Osteocyte (in vitro differentiated cells): Measurements from ENCODE around the gene ITGA3. TPM values are rescaled to one million over a fixed set of nuclear protein-coding genes. Genes with fewer than 3 reads are reported as not detected.

Source experiments
- DNase-seq: peaks from one replicate; pipeline ENCODE4 v3.0.0; 2021; ENCODE audit warnings: mixed read lengths; ENCODE audit not compliant: unreplicated experiment; ENCODE audit errors: extremely low spot score
- H3K27ac Mint-ChIP-seq: one replicate; pipeline ENCODE4 v1.8.0; 2021; ENCODE audit warnings: mild to moderate bottlenecking, mixed read lengths; ENCODE audit not compliant: unreplicated experiment
- H3K27me3 Mint-ChIP-seq: one replicate; pipeline ENCODE4 v1.8.0; 2021; ENCODE audit warnings: mixed read lengths; ENCODE audit not compliant: unreplicated experiment
- H3K36me3 Mint-ChIP-seq: one replicate; pipeline ENCODE4 v1.8.0; 2021; ENCODE audit warnings: mixed read lengths; ENCODE audit not compliant: unreplicated experiment
- H3K4me1 Mint-ChIP-seq: one replicate; pipeline ENCODE4 v1.8.0; 2021; ENCODE audit warnings: mixed read lengths; ENCODE audit not compliant: unreplicated experiment
- H3K4me3 Mint-ChIP-seq: one replicate; pipeline ENCODE4 v1.8.0; 2021; ENCODE audit warnings: mild to moderate bottlenecking, moderate library complexity, mixed read lengths; ENCODE audit not compliant: unreplicated experiment
- H3K9me3 Mint-ChIP-seq: one replicate; pipeline ENCODE4 v1.8.0; 2021; ENCODE audit warnings: mixed read lengths; ENCODE audit not compliant: unreplicated experiment
- CTCF ChIP-seq: fragments of 200-600 bp; sonication (generic); IDR thresholded peaks from 2 replicates; pipeline ENCODE4 v1.5.0; 2021; ENCODE audit warnings: antibody characterized with exemption, mild to moderate bottlenecking, moderate library complexity
- total RNA-seq: library from RNA; stranded (reverse); gene quantifications from 2 replicates; pipeline ENCODE4 v1.2.1, GENCODE V29; 2021

The ITGA3 gene
- total RNA-seq, 1 donor from 2014 or later = 201 TPM

DNA sequence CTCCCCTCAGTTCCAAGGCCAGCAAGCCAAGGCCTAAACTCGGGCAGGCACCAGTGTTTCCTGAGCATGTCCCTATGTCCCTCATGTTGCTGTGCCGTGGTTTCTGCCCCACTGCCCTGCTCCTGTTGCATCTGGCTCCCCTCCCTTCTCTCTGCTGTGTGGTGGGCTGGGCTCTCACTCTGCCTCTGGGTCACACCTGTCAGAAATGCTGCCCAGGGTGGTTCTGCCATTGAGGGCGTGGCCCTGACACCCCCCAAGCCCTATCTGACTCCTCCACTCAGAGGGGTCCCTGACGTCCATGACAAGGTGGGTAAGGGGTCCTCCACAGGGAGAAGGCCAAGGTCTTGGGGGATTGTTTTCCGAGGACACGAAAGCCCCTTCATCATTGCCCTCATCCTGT lies 9.2 kb upstream of the ITGA3 start:
- DNase-seq = no peak
- Mint-ChIP-seq H3K4me3 (no peak overlapping the region), H3K36me3 (no peaks in the 10 kb centered on the region), H3K27ac (peak overlapping the region; percentile 72), H3K4me1 (peaks cover 52% of the 10 kb centered on the region), H3K27me3 (no peaks in the 10 kb centered on the region), H3K9me3 (no peaks in the 10 kb centered on the region)
- no peak for TF ChIP-seq CTCF

- peak overlapping the region; percentile 72 for H3K27ac Mint-ChIP-seq
- H3K9me3 Mint-ChIP-seq = no peaks in the 10 kb centered on the region
- no peaks in the 10 kb centered on the region for H3K27me3 Mint-ChIP-seq
- peaks cover 56% of the 10 kb centered on the region for H3K4me1 Mint-ChIP-seq
- H3K4me3 Mint-ChIP-seq = peak overlapping the region; percentile 15
- no peaks in the 10 kb centered on the region for H3K36me3 Mint-ChIP-seq
- TF ChIP-seq CTCF = no peak
- DNase-seq = no peak
Measured at GRCh38 chr17:50047083-50047482, 8.8 kb upstream of the ITGA3 start.

DNA sequence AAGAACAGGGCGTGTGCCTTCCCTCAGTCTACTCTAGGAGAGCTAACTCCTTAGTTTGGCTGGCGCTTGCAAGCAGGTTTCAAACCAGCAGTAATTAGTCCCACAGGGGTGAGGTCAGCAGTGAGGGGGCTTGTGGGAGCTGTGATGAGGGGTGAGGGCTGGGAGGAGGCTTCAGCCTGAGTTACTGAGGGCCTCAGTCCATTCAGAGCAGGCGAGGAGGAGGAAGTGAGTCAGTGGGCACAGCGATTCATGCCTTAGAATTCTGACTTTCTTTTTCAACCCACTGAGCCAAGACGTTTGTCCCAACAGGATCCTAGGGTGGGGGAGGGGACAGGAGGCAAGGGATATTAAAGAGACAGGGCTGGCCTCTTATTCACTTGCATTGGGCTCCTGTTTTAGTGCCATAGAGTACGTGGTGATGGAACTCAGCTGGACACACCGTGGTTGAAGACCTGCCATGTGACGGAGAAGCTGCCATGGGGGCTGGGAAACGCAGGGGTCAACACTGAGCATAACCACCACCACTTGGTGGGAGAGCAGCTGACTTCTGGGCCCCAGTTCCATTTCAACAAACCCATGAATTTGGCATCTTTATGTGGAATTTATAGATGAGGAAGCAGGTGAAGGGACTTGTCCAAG lies 8.3 kb upstream of the ITGA3 start:
- Mint-ChIP-seq H3K4me3 (peak overlapping the region; percentile 15), H3K9me3 (no peaks in the 10 kb centered on the region), H3K27me3 (no peaks in the 10 kb centered on the region), H3K4me1 (peaks cover 61% of the 10 kb centered on the region), H3K27ac (peak overlapping the region; percentile 72), H3K36me3 (no peaks in the 10 kb centered on the region)
- TF ChIP-seq CTCF = no peak
- DNase-seq = no peak

GRCh38 chr17:50048146-50048720 lies 7.7 kb upstream of the ITGA3 start:
- no peaks in the 10 kb centered on the region for H3K9me3 Mint-ChIP-seq
- H3K4me3 Mint-ChIP-seq = no peak overlapping the region
- TF ChIP-seq CTCF = no peak
- H3K27ac Mint-ChIP-seq = peak overlapping the region; percentile 72
- H3K4me1 Mint-ChIP-seq = peaks cover 66% of the 10 kb centered on the region
- DNase-seq = no peak
- H3K27me3 Mint-ChIP-seq = no peaks in the 10 kb centered on the region
- no peaks in the 10 kb centered on the region for H3K36me3 Mint-ChIP-seq

DNA sequence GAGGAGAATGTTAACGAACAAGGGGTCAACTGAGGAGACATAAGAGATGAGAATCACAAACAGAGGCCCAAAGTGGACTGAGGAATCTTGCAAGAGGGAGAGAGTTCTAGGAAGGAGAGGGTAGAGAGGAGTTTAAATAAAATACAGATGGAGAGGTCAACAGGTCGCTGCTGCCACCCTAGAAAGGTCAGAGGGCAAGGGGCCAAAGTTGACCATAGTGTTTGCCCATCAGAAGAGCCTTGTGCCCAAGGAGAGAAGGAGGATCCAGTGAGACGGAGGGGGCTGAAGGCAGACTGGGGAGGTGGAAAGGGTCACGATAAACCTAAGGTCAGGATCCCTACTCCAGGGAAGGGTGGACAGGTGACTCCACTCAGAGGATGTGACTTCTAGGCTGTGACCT lies 6.9 kb upstream of the ITGA3 start:
- peaks cover 66% of the 10 kb centered on the region for H3K4me1 Mint-ChIP-seq

More for the DNA sequence above, 6.9 kb upstream of the ITGA3 start:
- H3K4me3 Mint-ChIP-seq = no peak overlapping the region
- no peaks in the 10 kb centered on the region for H3K9me3 Mint-ChIP-seq
- no peaks in the 10 kb centered on the region for H3K27me3 Mint-ChIP-seq
- no peak for TF ChIP-seq CTCF
- H3K36me3 Mint-ChIP-seq = no peaks in the 10 kb centered on the region
- no peak overlapping the region for H3K27ac Mint-ChIP-seq
- DNase-seq = no peak
